OCI-LY1 (cell line): ENCODE results near the gene MAPK10.

Experiments used
- H2AFZ ChIP-seq: fragments of 200-600 bp; sonication (generic), shearing (Covaris generic); 2 replicates; pipeline ENCODE4 v1.6.0; 2014; ENCODE audit warnings: antibody characterized with exemption, mild to moderate bottlenecking, low read length
- H3F3A ChIP-seq: fragments of 200-600 bp; sonication (generic), shearing (Covaris generic); 2 replicates; pipeline ENCODE4 v1.6.0; 2014; ENCODE audit warnings: mild to moderate bottlenecking, antibody characterized with exemption, low read length, moderate library complexity; ENCODE audit not compliant: insufficient read depth
- H3K27ac ChIP-seq: fragments of 200-600 bp; sonication (generic); 2 replicates; pipeline ENCODE4 v1.5.1; 2014; ENCODE audit warnings: low read length, mixed run types, mild to moderate bottlenecking, low read depth; ENCODE audit not compliant: poor library complexity, severe bottlenecking
- H3K27me3 ChIP-seq: fragments of 200-600 bp; sonication (generic); 2 replicates; pipeline ENCODE4 v1.6.0; 2014; ENCODE audit warnings: antibody characterized with exemption, mild to moderate bottlenecking, low read length, moderate library complexity; ENCODE audit not compliant: insufficient read depth
- H3K36me3 ChIP-seq: fragments of 200-600 bp; sonication (generic); 2 replicates; pipeline ENCODE4 v1.6.1; 2014; ENCODE audit warnings: mild to moderate bottlenecking, antibody characterized with exemption, low read length, moderate library complexity, mixed read lengths; ENCODE audit not compliant: insufficient read depth
- H3K4me1 ChIP-seq: fragments of 200-600 bp; sonication (generic); 2 replicates; pipeline ENCODE4 v1.5.1; 2014; ENCODE audit warnings: mild to moderate bottlenecking, low read length, moderate library complexity; ENCODE audit not compliant: insufficient read depth, severe bottlenecking
- H3K4me2 ChIP-seq: fragments of 200-600 bp; sonication (generic), shearing (Covaris generic); 2 replicates; pipeline ENCODE4 v1.6.1; 2014; ENCODE audit warnings: low read length
- H3K4me3 ChIP-seq: fragments of 200-600 bp; sonication (generic); 2 replicates; pipeline ENCODE4 v1.5.1; 2014; ENCODE audit warnings: low read length, low read depth, mild to moderate bottlenecking, mixed read lengths; ENCODE audit not compliant: poor library complexity, severe bottlenecking
- H3K79me2 ChIP-seq: fragments of 200-600 bp; shearing (Covaris generic); 2 replicates; pipeline ENCODE4 v1.6.1; 2016; ENCODE audit warnings: mixed run types, low read length, mixed read lengths; ENCODE audit not compliant: insufficient read depth
- H3K9ac ChIP-seq: fragments of 200-600 bp; sonication (generic), shearing (Covaris generic); 2 replicates; pipeline ENCODE4 v1.6.1; 2014; ENCODE audit warnings: mild to moderate bottlenecking, low read length, mixed read lengths
- H3K9me2 ChIP-seq: fragments of 200-600 bp; sonication (generic), shearing (Covaris generic); 2 replicates; pipeline ENCODE4 v1.6.1; 2014; ENCODE audit warnings: low read depth, mild to moderate bottlenecking, low read length, mixed read lengths
- H3K9me3 ChIP-seq: fragments of 200-600 bp; shearing (Covaris generic); 2 replicates; pipeline ENCODE4 v1.6.1; 2014; ENCODE audit warnings: low read length, mixed read lengths
- H4K20me1 ChIP-seq: fragments of 200-600 bp; sonication (generic), shearing (Covaris generic); 2 replicates; pipeline ENCODE4 v1.6.0; 2016; ENCODE audit warnings: mild to moderate bottlenecking, low read length; ENCODE audit not compliant: insufficient read depth
- CTCF ChIP-seq: fragments of 200-600 bp; sonication (generic), shearing (Covaris generic); IDR thresholded peaks from 2 replicates; pipeline ENCODE4 v1.5.1; 2017; ENCODE audit warnings: mild to moderate bottlenecking, antibody characterized with exemption, low read length, moderate library complexity, mixed read lengths
- EZH2 ChIP-seq: fragments of 200-600 bp; sonication (generic), shearing (Covaris generic); IDR thresholded peaks from 2 replicates; pipeline ENCODE4 v1.8.0; 2017; ENCODE audit warnings: borderline replicate concordance, mixed run types, mild to moderate bottlenecking, antibody characterized with exemption, low read length, moderate library complexity, mixed read lengths

MAPK10 gene

GRCh38 chr4:86098691-86099090 is 261.2 kb downstream of the MAPK10 start:
- no peak for TF ChIP-seq EZH2
- TF ChIP-seq CTCF = no peak
- no peak overlapping the region for H3K4me2 ChIP-seq
- H3K4me1 ChIP-seq = no peaks in the 10 kb centered on the region
- H3K9ac ChIP-seq = no peak overlapping the region
- H3K36me3 ChIP-seq = no peaks in the 10 kb centered on the region
- no peaks in the 10 kb centered on the region for H4K20me1 ChIP-seq
- no peaks in the 10 kb centered on the region for H3F3A ChIP-seq
- no peaks in the 10 kb centered on the region for H3K27me3 ChIP-seq
- H3K79me2 ChIP-seq = no peaks in the 10 kb centered on the region
- no peak overlapping the region for H3K27ac ChIP-seq
- no peak overlapping the region for H2AFZ ChIP-seq
- no peaks in the 10 kb centered on the region for H3K9me3 ChIP-seq
- H3K9me2 ChIP-seq = 0 out of 2 replicates have a peak, but pooled peaks cover under 1% of the 10 kb centered on the region
- H3K4me3 ChIP-seq = no peak overlapping the region

- H3K4me2 ChIP-seq = no peak overlapping the region
- H2AFZ ChIP-seq = no peak overlapping the region
- H3K9ac ChIP-seq = no peak overlapping the region
- H3F3A ChIP-seq = no peaks in the 10 kb centered on the region
- H3K4me3 ChIP-seq = no peak overlapping the region
- no peak overlapping the region for H3K27ac ChIP-seq
- H3K79me2 ChIP-seq = no peaks in the 10 kb centered on the region
- no peaks in the 10 kb centered on the region for H4K20me1 ChIP-seq
- H3K36me3 ChIP-seq = no peaks in the 10 kb centered on the region
- H3K9me3 ChIP-seq = no peaks in the 10 kb centered on the region
- H3K9me2 ChIP-seq = 0 out of 2 replicates have a peak, but pooled peaks cover 3% of the 10 kb centered on the region
- H3K27me3 ChIP-seq = no peaks in the 10 kb centered on the region
- H3K4me1 ChIP-seq = no peaks in the 10 kb centered on the region
- TF ChIP-seq CTCF (no peak), EZH2 (no peak)
Measured at GRCh38 chr4:86096373-86096772, 263.5 kb downstream of the MAPK10 start.

GRCh38 chr4:86092684-86093083 is 267.2 kb downstream of the MAPK10 start:
- H3K36me3 ChIP-seq = no peaks in the 10 kb centered on the region
- no peaks in the 10 kb centered on the region for H3K9me3 ChIP-seq
- H3K9me2 ChIP-seq = 0 out of 2 replicates have a peak, but pooled peaks cover 3% of the 10 kb centered on the region
- no peak for TF ChIP-seq CTCF
- TF ChIP-seq EZH2 = no peak
- no peaks in the 10 kb centered on the region for H4K20me1 ChIP-seq
- H3F3A ChIP-seq = no peaks in the 10 kb centered on the region
- no peak overlapping the region for H3K4me3 ChIP-seq
- H3K4me2 ChIP-seq = no peak overlapping the region
- H3K79me2 ChIP-seq = no peaks in the 10 kb centered on the region
- no peaks in the 10 kb centered on the region for H3K27me3 ChIP-seq
- no peak overlapping the region for H3K9ac ChIP-seq
- H3K27ac ChIP-seq = no peak overlapping the region
- H2AFZ ChIP-seq = no peak overlapping the region
- no peaks in the 10 kb centered on the region for H3K4me1 ChIP-seq
